Hepatocyte (in vitro differentiated cells): ENCODE results near the gene SLC38A1. TPM values are rescaled to one million over a fixed set of nuclear protein-coding genes. Genes with fewer than 3 reads are reported as not detected.
A peak's percentile ranks its signal among the peaks of the same experiment; 100 is the strongest.

ENCODE experiments used
- DNase-seq: peaks from one replicate; pipeline ENCODE4 v3.0.0-alpha.2; 2016; ENCODE audit warnings: low spot score
- H2AFZ ChIP-seq: fragments of 200-600 bp; sonication (generic); 2 replicates; pipeline ENCODE4 v1.6.0; 2016; ENCODE audit warnings: antibody characterized with exemption, mild to moderate bottlenecking
- H3K27ac ChIP-seq: fragments of 200-600 bp; sonication (generic); 2 replicates; pipeline ENCODE4 v1.5.1; 2016; ENCODE audit warnings: mild to moderate bottlenecking
- H3K27me3 ChIP-seq: fragments of 200-600 bp; sonication (generic); 2 replicates; pipeline ENCODE4 v1.6.1; 2016
- H3K36me3 ChIP-seq: fragments of 200-600 bp; sonication (generic); replicated peaks from 2 replicates; pipeline ENCODE4 v1.5.1; 2016; ENCODE audit warnings: low read depth; ENCODE audit not compliant: insufficient read depth
- H3K4me1 ChIP-seq: fragments of 200-600 bp; sonication (generic); 2 replicates; pipeline ENCODE4 v1.5.1; 2016; ENCODE audit warnings: mild to moderate bottlenecking, moderate library complexity; ENCODE audit not compliant: insufficient read depth
- H3K4me2 ChIP-seq: fragments of 200-600 bp; sonication (generic); 2 replicates; pipeline ENCODE4 v1.6.0; 2016
- H3K4me3 ChIP-seq: fragments of 200-600 bp; sonication (generic); 2 replicates; pipeline ENCODE4 v1.5.1; 2016; ENCODE audit warnings: mild to moderate bottlenecking
- H3K79me2 ChIP-seq: fragments of 200-600 bp; sonication (generic); 2 replicates; pipeline ENCODE4 v1.6.0; 2017; ENCODE audit warnings: mild to moderate bottlenecking
- H3K9me2 ChIP-seq: fragments of 200-600 bp; sonication (generic); replicated peaks from 2 replicates; pipeline ENCODE4 v1.6.0; 2017; ENCODE audit warnings: mild to moderate bottlenecking; ENCODE audit not compliant: insufficient read depth
- H3K9me3 ChIP-seq: fragments of 200-600 bp; sonication (generic); 2 replicates; pipeline ENCODE4 v1.5.1; 2016; ENCODE audit warnings: low read depth, mild to moderate bottlenecking
- H4K20me1 ChIP-seq: fragments of 200-600 bp; sonication (generic); 2 replicates; pipeline ENCODE4 v1.6.0; 2016; ENCODE audit warnings: mild to moderate bottlenecking; ENCODE audit not compliant: insufficient read depth, poor library complexity, severe bottlenecking
- EZH2 ChIP-seq: fragments of 200-600 bp; sonication (generic); IDR thresholded peaks from 2 replicates; pipeline ENCODE4 v1.6.1; 2016; ENCODE audit warnings: antibody characterized with exemption, mild to moderate bottlenecking, borderline replicate concordance
- EZH2phosphoT487 ChIP-seq: fragments of 200-600 bp; sonication (generic); IDR thresholded peaks from one replicate; pipeline ENCODE4 v1.6.1; 2018; ENCODE audit warnings: antibody characterized with exemption, mild to moderate bottlenecking, low read depth, moderate library complexity; ENCODE audit not compliant: unreplicated experiment, severe bottlenecking
- WGBS: methylation state at CpG from one replicate; pipeline ENCODE4 v1.1.6; 2016; ENCODE audit warnings: low lambda C conversion rate; ENCODE audit errors: missing lambda C conversion rate; 5-methylcytosine and 5-hydroxymethylcytosine counted together
- polyA plus RNA-seq: library from polyadenylated mRNA; unstranded; fragments of >200 nt; fragmentation: Nextera tagmentation; extraction: Ambion mirVana; gene quantifications from 2 replicates; pipeline ENCODE4 v1.2.1, GENCODE V29; 2016
- total RNA-seq: library from RNA; depleted of rRNA; stranded (reverse); fragments of >200 nt; gene quantifications from 2 replicates; pipeline ENCODE4 v1.2.3, GENCODE V29; 2014
- TF ChIP-seq, protein P1 (sequence below): fragments of 200-600 bp; sonication (generic); IDR thresholded peaks from 2 replicates; pipeline ENCODE4 v1.5.1; 2016; ENCODE audit warnings: antibody characterized with exemption, mild to moderate bottlenecking; ENCODE audit not compliant: poor library complexity

The SLC38A1 gene
- total and polyA plus RNA-seq, 2 experiments from 2014 or later = 48.2 to 86.8 TPM

- Histone ChIP-seq H3K4me2 (peak overlapping the region; percentile 0), H3K27me3 (no peaks in the 10 kb centered on the region), H3K4me3 (no peak overlapping the region), H3K9me3 (no peaks in the 10 kb centered on the region), H3K9me2 (no peaks in the 10 kb centered on the region), H2AFZ (no peak overlapping the region), H3K27ac (peak overlapping the region; percentile 61), H3K36me3 (no peaks in the 10 kb centered on the region), H3K79me2 (no peaks in the 10 kb centered on the region), H4K20me1 (no peaks in the 10 kb centered on the region), H3K4me1 (peaks cover 14% of the 10 kb centered on the region)
- DNase-seq = no peak
- TF ChIP-seq EZH2phosphoT487 = no peak
- TF ChIP-seq, protein P1, sequence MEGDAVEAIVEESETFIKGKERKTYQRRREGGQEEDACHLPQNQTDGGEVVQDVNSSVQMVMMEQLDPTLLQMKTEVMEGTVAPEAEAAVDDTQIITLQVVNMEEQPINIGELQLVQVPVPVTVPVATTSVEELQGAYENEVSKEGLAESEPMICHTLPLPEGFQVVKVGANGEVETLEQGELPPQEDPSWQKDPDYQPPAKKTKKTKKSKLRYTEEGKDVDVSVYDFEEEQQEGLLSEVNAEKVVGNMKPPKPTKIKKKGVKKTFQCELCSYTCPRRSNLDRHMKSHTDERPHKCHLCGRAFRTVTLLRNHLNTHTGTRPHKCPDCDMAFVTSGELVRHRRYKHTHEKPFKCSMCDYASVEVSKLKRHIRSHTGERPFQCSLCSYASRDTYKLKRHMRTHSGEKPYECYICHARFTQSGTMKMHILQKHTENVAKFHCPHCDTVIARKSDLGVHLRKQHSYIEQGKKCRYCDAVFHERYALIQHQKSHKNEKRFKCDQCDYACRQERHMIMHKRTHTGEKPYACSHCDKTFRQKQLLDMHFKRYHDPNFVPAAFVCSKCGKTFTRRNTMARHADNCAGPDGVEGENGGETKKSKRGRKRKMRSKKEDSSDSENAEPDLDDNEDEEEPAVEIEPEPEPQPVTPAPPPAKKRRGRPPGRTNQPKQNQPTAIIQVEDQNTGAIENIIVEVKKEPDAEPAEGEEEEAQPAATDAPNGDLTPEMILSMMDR = no peak
- no peak for TF ChIP-seq EZH2
- 40% methylated on average over 2 of the region's 2 CpGs for WGBS
These were observed 134.5 kb downstream of the SLC38A1 start for GRCh38 chr12:46134205-46134811.

DNA sequence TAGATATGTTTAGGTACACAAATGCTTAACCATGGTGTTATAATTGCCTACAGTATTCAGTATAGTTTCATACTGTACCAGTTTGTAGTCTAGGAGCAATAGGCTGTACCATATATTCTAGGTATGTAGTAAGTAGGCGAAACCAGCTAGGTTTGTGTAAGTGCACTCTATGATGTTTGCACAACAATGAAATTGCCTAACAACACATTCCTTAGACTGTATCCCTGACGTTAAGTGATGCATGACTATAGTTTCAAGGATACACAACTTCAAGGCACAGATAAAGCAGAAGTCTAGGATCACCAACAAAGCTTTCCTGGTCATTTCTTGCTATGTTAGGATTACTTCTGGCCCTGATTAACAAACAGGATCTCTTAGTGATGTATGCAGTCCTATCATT is 135.1 kb downstream of the SLC38A1 start:
- H3K27me3 ChIP-seq = no peaks in the 10 kb centered on the region

More for the DNA sequence above, 135.1 kb downstream of the SLC38A1 start:
- TF ChIP-seq EZH2 = no peak
- TF ChIP-seq, protein P1 = no peak
- TF ChIP-seq EZH2phosphoT487 = no peak
- Histone ChIP-seq H3K9me3 (no peaks in the 10 kb centered on the region), H4K20me1 (no peaks in the 10 kb centered on the region), H3K4me2 (no peak overlapping the region), H3K4me1 (peaks cover 14% of the 10 kb centered on the region), H3K79me2 (no peaks in the 10 kb centered on the region), H3K27ac (peak overlapping the region; percentile 61), H2AFZ (no peak overlapping the region), H3K36me3 (no peaks in the 10 kb centered on the region), H3K4me3 (no peak overlapping the region), H3K9me2 (no peaks in the 10 kb centered on the region)
- DNase-seq = peak; percentile 44
- 19% methylated on average over 2 of the region's 2 CpGs for WGBS

Other genes with a start within 250 kb of the SLC38A1 start
- 372 and 373 TPM in 2 replicates for gene SLC38A2, start 103.7 kb upstream of the SLC38A1 start, total RNA-seq
- 139 and 144 TPM in 2 replicates for gene SLC38A2, start 103.7 kb upstream of the SLC38A1 start, polyA plus RNA-seq